Left lung (tissue), 14 donors: ENCODE measurements around the gene EYA2. TPM values are rescaled to one million over a fixed set of nuclear protein-coding genes. Genes with fewer than 3 reads are reported as not detected.

Experiments
- ATAC-seq: fragments of 200-7000 bp; cut with Tn5 transposase; one replicate; pipeline ENCODE4 v1.9.1; 2020; ENCODE audit warnings: moderate library complexity
- DNase-seq, 4 donors: peaks; one replicate each; pipeline ENCODE4 v3.0.0-alpha.2; 2013 to 2020
- H3K27ac ChIP-seq, 2 donors: fragments of 200-600 bp; sonication (generic) in 1 of 2; one replicate each; pipeline versions ENCODE4 v1.5.0 to v1.8.0; 2020 to 2021
- H3K27me3 ChIP-seq, 2 donors: fragments of 200-600 bp; sonication (generic) in 1 of 2; one replicate each; pipeline versions ENCODE4 v1.5.0 to v1.8.0; 2020 to 2021
- H3K36me3 ChIP-seq, 2 donors: fragments of 200-600 bp; sonication (generic) in 1 of 2; one replicate each; pipeline versions ENCODE4 v1.5.0 to v1.8.0; 2020 to 2021
- H3K4me1 ChIP-seq, 2 donors: fragments of 200-600 bp; one replicate each; pipeline ENCODE4 v1.8.0; 2021
- H3K4me3 ChIP-seq, 2 donors: fragments of 200-600 bp; sonication (generic) in 1 of 2; one replicate each; pipeline versions ENCODE4 v1.5.0 to v1.8.0; 2020 to 2021; ENCODE audit warnings: mild to moderate bottlenecking in 1 of 2
- H3K9me3 ChIP-seq, 2 donors: fragments of 200-600 bp; sonication (generic) in 1 of 2; one replicate each; pipeline versions ENCODE4 v1.5.0 to v1.8.0; 2020 to 2021
- CTCF ChIP-seq, 2 donors: fragments of 200-600 bp; sonication (generic) in 1 of 2; IDR thresholded peaks; one replicate each; pipeline versions ENCODE4 v1.5.0 to v1.8.0; 2021; ENCODE audit warnings: antibody characterized with exemption in 2 of 2
- intact Hi-C, 2 donors: fragments of 100-400 bp; cut with DNase I; formaldehyde crosslinking; loops; one replicate each; pipeline versions ENCODE4 v1.11.2 to v1.14.2; 2022
- long read RNA-seq, 12 donors: library from polyadenylated mRNA in 2 of 12; unstranded in 2 of 12; transcript quantifications; one replicate each; pipeline ENCODE4 v2.0.0 and lab custom pipeline, GENCODE V29; 2019 to 2026
- polyA plus RNA-seq, 6 donors: library from polyadenylated mRNA; unstranded; fragments of 120-200 nt; gene quantifications; one replicate each; pipeline ENCODE4 v1.2.1, GENCODE V29; 2013; ENCODE audit not compliant: insufficient read length in 6 of 6
- total RNA-seq, 2 donors: library from RNA; stranded (reverse); fragmentation: NEBNext Ultra II Directional; extraction: Animal tissue kit (Norgen Biotek cat#: 25700); gene quantifications; one replicate each; pipeline ENCODE4 v1.2.1, GENCODE V29; 2021
- donor health status: DM: no; HTN: yes; CAD: no.
- donor health status: DM: no; HTN: no; CAD: no.

Gene EYA2
- total RNA-seq, result 1 to 10 TPM in 1 of 2 donors, under 1 TPM in 1; 0.82 to 1.9 TPM
- polyA plus RNA-seq, result 1 to 10 TPM in 4 of 6 donors, under 1 TPM in 2; 0.77 to 2.3 (median 1.2) TPM
- long read RNA-seq, donor 1, result 0 reads
- long read RNA-seq, donor 2, result 0 reads
- long read RNA-seq, donor 3, result 0 reads
- long read RNA-seq, donor 4, result 0 reads
- long read RNA-seq, donor 5, result 0 reads
- long read RNA-seq, donor 6, result 0 reads
- long read RNA-seq, donor 7, result 0 reads
- long read RNA-seq, donor 8, result 0 reads
- long read RNA-seq, donor 9, result 0 reads
- long read RNA-seq, donor 10, result 0 reads
- long read RNA-seq, donor 11, partial matches to known transcripts, result 21 of 22 reads
- long read RNA-seq, donor 11, other reads (novel, unspliced or antisense), result 0 of 22 reads
- long read RNA-seq, donor 12, partial matches to known transcripts, result 0 of 1 reads
- long read RNA-seq, donor 12, other reads (novel, unspliced or antisense), result 0 of 1 reads

GRCh38 chr20:46894579-46894958 is at the start of gene EYA2:
EYA2 (plus strand) TSS chr20:46894843; CDS start chr20:46990011, 95,168 bp downstream.
- H3K9me3 ChIP-seq, result peaks cover 0 to 10% of the 10 kb centered on the region in 2 donors
- H3K36me3 ChIP-seq, result no peaks in the 10 kb centered on the region
- TF ChIP-seq CTCF (IDR thresholded peaks at IDR 0.05), result no peak
- no peak for ATAC-seq
- DNase-seq, result no peak
- intact Hi-C loops, result no loop called here
- H3K4me3 ChIP-seq, result peak within 1 kb of the TSS in 1 of 2 donors; percentile 18
- peaks cover 33 to 87% of the 10 kb centered on the region in 2 donors for H3K27me3 ChIP-seq
- H3K4me1 ChIP-seq, result no peaks in the 10 kb centered on the region
- H3K27ac ChIP-seq, result no peak within 1 kb of the TSS

DNA sequence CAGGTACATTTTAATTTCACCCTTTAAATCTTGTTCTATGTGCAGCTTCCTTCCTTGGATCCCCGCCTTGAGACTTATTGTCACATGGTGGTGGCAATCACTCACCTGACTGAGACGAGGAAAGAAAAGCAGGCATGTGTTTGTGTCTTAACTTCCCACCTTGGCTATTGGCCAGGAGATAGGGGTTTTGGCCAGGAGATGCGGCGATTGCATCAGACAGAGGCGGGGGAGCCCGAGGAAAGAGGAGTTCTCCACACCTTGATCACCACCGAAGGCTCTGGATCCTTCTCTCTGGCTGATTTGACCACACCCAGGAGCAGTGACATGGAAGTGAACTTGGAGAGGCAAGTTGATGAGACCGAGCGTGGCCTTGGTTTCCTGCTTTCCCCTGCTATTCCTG is 49.7 kb upstream of the EYA2 start:
- no peak overlapping the region for H3K27ac ChIP-seq
- no peak for ATAC-seq
- no peaks in the 10 kb centered on the region for H3K4me1 ChIP-seq
- no peak for DNase-seq
- no peak overlapping the region for H3K4me3 ChIP-seq
- intact Hi-C loops, result no loop called here
- no peak for TF ChIP-seq CTCF (IDR thresholded peaks at IDR 0.05)
- no peaks in the 10 kb centered on the region for H3K36me3 ChIP-seq
- H3K27me3 ChIP-seq, result peaks cover 0 to 5% of the 10 kb centered on the region in 2 donors
- peaks cover 0 to 4% of the 10 kb centered on the region in 2 donors for H3K9me3 ChIP-seq

- H3K27ac ChIP-seq, result no peak overlapping the region
- intact Hi-C loops, result no loop called here
- H3K9me3 ChIP-seq, result peaks cover 0 to 4% of the 10 kb centered on the region in 2 donors
- H3K27me3 ChIP-seq, result peaks cover 0 to 4% of the 10 kb centered on the region in 2 donors
- H3K36me3 ChIP-seq, result no peaks in the 10 kb centered on the region
- ATAC-seq (no peak), DNase-seq (no peak)
- no peaks in the 10 kb centered on the region for H3K4me1 ChIP-seq
- TF ChIP-seq CTCF (IDR thresholded peaks at IDR 0.05), result no peak
- no peak overlapping the region for H3K4me3 ChIP-seq
These were observed 45.4 kb upstream of the EYA2 start for GRCh38 chr20:46849269-46849668.

- TF ChIP-seq CTCF (IDR thresholded peaks at IDR 0.05), result no peak
- Histone ChIP-seq H3K27ac (no peak overlapping the region), H3K36me3 (no peaks in the 10 kb centered on the region), H3K4me1 (no peaks in the 10 kb centered on the region), H3K4me3 (no peak overlapping the region), H3K9me3 (peaks cover 0 to 4% of the 10 kb centered on the region in 2 donors), H3K27me3 (peaks cover 0 to 4% of the 10 kb centered on the region in 2 donors)
- ATAC-seq (no peak), DNase-seq (no peak)
- intact Hi-C loops, result no loop called here
These were observed 44.9 kb upstream of the EYA2 start for GRCh38 chr20:46849751-46850150.

DNA sequence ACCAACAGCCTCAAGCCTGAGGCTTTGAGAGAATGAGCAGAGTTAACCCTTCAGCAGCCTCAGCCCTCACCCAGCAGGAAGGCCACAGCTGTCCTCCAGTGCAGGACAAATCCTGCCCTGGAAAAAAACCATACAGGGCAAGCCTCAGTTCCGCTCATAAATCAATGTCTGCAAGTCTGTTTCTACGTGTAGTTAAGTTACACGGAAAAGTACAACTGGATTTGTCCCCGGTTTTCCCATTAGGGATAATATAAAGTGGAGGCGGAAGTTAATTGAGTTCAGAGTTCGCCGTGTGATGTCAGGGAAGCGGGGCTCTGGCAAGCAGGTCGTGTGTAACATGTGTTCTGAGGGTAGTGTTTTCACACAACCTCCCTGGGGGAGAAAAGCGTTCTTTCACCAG is 44.2 kb upstream of the EYA2 start:
- no peaks in the 10 kb centered on the region for H3K36me3 ChIP-seq
- no peak overlapping the region for H3K27ac ChIP-seq
- DNase-seq (no peak), ATAC-seq (no peak)
- intact Hi-C loops, result no loop called here
- H3K4me1 ChIP-seq, result no peaks in the 10 kb centered on the region
- H3K27me3 ChIP-seq, result peaks cover 0 to 4% of the 10 kb centered on the region in 2 donors
- no peak overlapping the region for H3K4me3 ChIP-seq
- H3K9me3 ChIP-seq, result peaks cover 0 to 4% of the 10 kb centered on the region in 2 donors
- no peak for TF ChIP-seq CTCF (IDR thresholded peaks at IDR 0.05)
